Breast epithelium (tissue), 4 donors: ENCODE data around the gene CROCC2. TPM values are rescaled to one million over a fixed set of nuclear protein-coding genes. Genes with fewer than 3 reads are reported as not detected.

ENCODE experiments used
- DNase-seq, 2 donors: peaks; one replicate each; pipeline ENCODE4 v3.0.0-alpha.2; 2019; ENCODE audit warnings: low spot score in 2 of 2
- H3K27ac ChIP-seq, 2 donors: fragments of 200-600 bp; sonication (generic) in 1 of 2; one replicate each; pipeline ENCODE4 v1.5.1; 2016 to 2019; ENCODE audit warnings: mild to moderate bottlenecking in 1 of 2
- H3K27me3 ChIP-seq, 2 donors: fragments of 200-600 bp; sonication (generic) in 1 of 2; one replicate each; pipeline versions ENCODE4 v1.5.1 to v1.6.0; 2017 to 2019; ENCODE audit warnings: control low read depth in 1 of 2, mild to moderate bottlenecking in 1 of 2
- H3K36me3 ChIP-seq: fragments of 200-600 bp; one replicate; pipeline ENCODE4 v1.5.1; 2019
- H3K4me1 ChIP-seq, 2 donors: fragments of 200-600 bp; sonication (generic); one replicate each; pipeline ENCODE4 v1.5.1; 2016 to 2019; ENCODE audit warnings: control low read depth in 1 of 2
- H3K4me3 ChIP-seq, 3 donors: fragments of 200-600 bp; sonication (generic); 1 replicate in 2 of 3; 2 replicates in 1 of 3; pipeline ENCODE4 v1.5.1; 2016 to 2019; ENCODE audit warnings: mild to moderate bottlenecking in 3 of 3, moderate library complexity in 2 of 3
- H3K9me3 ChIP-seq, 2 donors: fragments of 200-600 bp; sonication (generic) in 1 of 2; one replicate each; pipeline ENCODE4 v1.5.1; 2016 to 2019; ENCODE audit warnings: control low read depth in 1 of 2
- CTCF ChIP-seq, 3 donors: fragments of 450-650 bp; IDR thresholded peaks; one replicate each; pipeline ENCODE4 v1.5.1; 2016 to 2017; ENCODE audit warnings: antibody characterized with exemption in 3 of 3, mild to moderate bottlenecking in 3 of 3, moderate library complexity in 3 of 3
- POLR2A ChIP-seq: fragments of 450-650 bp; IDR thresholded peaks from one replicate; pipeline ENCODE4 v1.6.1; 2016; ENCODE audit warnings: antibody characterized with exemption, mild to moderate bottlenecking, moderate library complexity
- POLR2AphosphoS5 ChIP-seq, 3 donors: sonication (generic); formaldehyde crosslinking; IDR thresholded peaks; one replicate each; pipeline ENCODE4 v1.6.1; 2017; ENCODE audit warnings: antibody characterized with exemption in 3 of 3
- intact Hi-C: fragments of 100-400 bp; cut with DNase I; formaldehyde crosslinking; loops from one replicate; pipeline ENCODE4 v1.15.1; 2023; ENCODE audit warnings: low total_unique reads
- total RNA-seq, 3 donors: library from RNA; depleted of rRNA; stranded (reverse); fragments of >200 nt; gene quantifications; one replicate each; pipeline ENCODE4 v1.1.0, GENCODE V29; 2016

CROCC2 gene
- total RNA-seq, 3 donors from 2014 or later = 0.33 TPM; not detected in 2

DNA sequence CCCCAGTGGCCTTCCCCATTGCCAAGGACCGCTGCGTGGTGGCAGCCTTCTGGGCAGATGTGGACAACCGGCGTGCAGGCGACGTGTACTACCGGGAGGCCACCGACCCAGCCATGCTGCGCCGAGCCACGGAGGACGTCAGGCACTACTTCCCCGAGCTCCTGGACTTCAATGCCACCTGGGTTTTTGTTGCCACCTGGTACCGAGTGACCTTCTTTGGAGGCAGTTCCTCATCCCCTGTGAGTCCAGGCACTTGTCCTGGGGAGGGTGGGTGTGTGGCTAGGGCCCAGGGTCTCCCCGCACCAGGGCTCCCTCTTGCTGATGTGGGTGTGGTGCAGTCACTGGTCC is 124.2 kb downstream of the CROCC2 start:
- peak in 1 of 2 donors; percentile 5 for DNase-seq
- intact Hi-C loops = no loop called here
- no peak overlapping the region for H3K27ac ChIP-seq
- peaks cover 7 to 21% of the 10 kb centered on the region in 2 donors for H3K9me3 ChIP-seq
- H3K27me3 ChIP-seq = no peaks in the 10 kb centered on the region
- no peak overlapping the region for H3K4me3 ChIP-seq
- H3K4me1 ChIP-seq = no peaks in the 10 kb centered on the region
- no peaks in the 10 kb centered on the region for H3K36me3 ChIP-seq
- no peak for TF ChIP-seq CTCF (IDR thresholded peaks at IDR 0.05)
- no peak for TF ChIP-seq POLR2AphosphoS5 (IDR thresholded peaks at IDR 0.05)
- no peak for TF ChIP-seq POLR2A

DNA sequence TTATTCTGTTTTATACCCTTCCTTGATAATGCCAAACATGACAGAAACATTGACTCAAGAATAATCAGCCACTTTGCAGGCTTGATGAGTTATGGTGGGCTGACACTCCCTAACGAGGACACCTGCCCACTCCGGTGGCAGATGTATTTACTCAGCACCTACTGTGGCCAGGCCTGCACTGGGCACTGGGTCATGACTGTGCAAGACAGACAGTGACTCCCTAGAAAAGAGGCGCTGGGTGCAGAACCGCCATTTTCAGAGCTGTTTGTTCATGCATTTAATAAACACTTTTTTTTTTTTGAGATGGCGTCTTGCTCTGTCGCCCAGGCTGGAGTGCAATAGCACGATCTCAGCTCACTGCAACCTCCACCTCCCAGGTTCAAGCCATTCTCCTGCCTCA is 124.7 kb downstream of the CROCC2 start:
- DNase-seq = peak in 1 of 2 donors; percentile 6
- no peaks in the 10 kb centered on the region for H3K36me3 ChIP-seq
- peaks cover 5 to 15% of the 10 kb centered on the region in 2 donors for H3K9me3 ChIP-seq
- H3K4me1 ChIP-seq = no peaks in the 10 kb centered on the region
- intact Hi-C loops = no loop called here
- TF ChIP-seq POLR2AphosphoS5 (IDR thresholded peaks at IDR 0.05) (no peak), CTCF (IDR thresholded peaks at IDR 0.05) (no peak), POLR2A (no peak)
- H3K27me3 ChIP-seq = no peaks in the 10 kb centered on the region
- H3K27ac ChIP-seq = no peak overlapping the region
- H3K4me3 ChIP-seq = no peak overlapping the region

DNA sequence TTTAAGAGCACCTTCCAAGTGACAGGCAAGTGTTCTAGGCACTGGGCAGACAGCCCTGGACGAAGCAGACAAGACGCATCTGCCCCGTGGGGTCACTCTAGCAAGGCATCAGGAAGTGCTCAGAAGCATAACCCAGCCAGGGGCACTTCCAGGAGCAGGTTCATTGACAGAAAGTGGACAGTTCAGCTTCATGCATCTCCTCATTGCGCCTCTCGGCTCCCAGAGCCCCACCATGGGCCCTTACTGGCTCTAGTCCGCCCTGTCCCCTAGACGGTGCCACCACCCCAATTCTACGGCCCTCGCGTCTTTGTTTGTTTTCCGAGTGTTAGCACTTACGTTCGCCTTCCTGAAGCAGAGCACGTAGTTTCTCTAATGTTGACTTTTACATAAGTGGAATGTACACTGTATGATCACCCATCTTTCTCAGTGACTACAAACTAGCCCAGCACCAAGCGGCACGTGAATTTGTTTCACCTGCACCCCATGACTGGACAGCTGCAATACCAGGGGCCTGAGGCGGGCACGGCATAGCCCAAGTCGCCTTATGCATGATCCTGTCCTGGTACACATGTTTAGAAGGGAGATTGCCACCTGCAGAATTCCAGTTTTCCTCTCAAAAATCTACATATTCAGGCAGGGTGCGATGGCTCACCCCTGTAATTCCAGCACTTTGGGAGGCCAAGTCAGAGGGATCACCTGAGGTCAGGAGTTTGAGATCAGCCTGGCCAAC is 125.5 kb downstream of the CROCC2 start:
- no peak for TF ChIP-seq POLR2AphosphoS5 (IDR thresholded peaks at IDR 0.05)
- Histone ChIP-seq H3K27me3 (no peaks in the 10 kb centered on the region), H3K4me3 (no peak overlapping the region), H3K4me1 (no peaks in the 10 kb centered on the region), H3K36me3 (no peaks in the 10 kb centered on the region), H3K27ac (no peak overlapping the region), H3K9me3 (peaks cover 0 to 8% of the 10 kb centered on the region in 2 donors)
- intact Hi-C loops = no loop called here
- peak in 1 of 2 donors; percentile 11 for DNase-seq

DNA sequence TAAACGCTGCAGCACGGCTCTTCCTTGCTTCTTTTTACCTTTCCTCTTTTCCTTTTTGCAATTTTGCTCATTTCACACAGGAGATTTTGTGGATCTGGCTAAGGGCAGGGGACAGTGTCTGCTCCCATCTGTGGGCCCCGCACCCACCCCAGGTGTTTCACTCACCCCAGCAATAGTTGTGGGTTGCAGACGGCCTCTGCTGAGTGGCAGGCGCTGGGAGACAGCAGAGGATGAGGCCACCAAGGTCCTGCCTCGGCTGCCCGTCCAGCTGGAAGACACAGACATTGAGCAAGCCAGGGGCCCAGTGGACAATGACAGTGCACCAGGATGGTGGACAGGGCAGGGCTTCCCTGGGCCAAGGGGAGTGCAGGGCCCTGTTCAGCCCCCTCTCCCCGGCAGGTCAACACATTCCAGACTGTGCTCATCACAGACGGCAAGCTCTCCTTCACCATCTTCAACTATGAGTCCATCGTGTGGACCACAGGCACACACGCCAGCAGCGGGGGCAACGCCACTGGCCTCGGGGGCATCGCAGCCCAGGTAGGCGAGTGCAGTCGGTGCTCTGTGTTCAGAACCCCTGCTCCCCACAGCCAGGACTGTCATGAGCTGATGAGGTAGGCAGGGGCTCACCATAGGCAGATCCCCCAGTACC is 127.3 kb downstream of the CROCC2 start:
- Histone ChIP-seq H3K36me3 (no peaks in the 10 kb centered on the region), H3K27me3 (no peaks in the 10 kb centered on the region), H3K4me3 (no peak overlapping the region), H3K4me1 (no peaks in the 10 kb centered on the region), H3K27ac (no peak overlapping the region), H3K9me3 (no peaks in the 10 kb centered on the region)
- TF ChIP-seq POLR2AphosphoS5 (IDR thresholded peaks at IDR 0.05) = no peak
- no peak for TF ChIP-seq POLR2A
- no peak for TF ChIP-seq CTCF (IDR thresholded peaks at IDR 0.05)
- intact Hi-C loops = no loop called here
- DNase-seq = peak in 1 of 2 donors; percentile 10

DNA sequence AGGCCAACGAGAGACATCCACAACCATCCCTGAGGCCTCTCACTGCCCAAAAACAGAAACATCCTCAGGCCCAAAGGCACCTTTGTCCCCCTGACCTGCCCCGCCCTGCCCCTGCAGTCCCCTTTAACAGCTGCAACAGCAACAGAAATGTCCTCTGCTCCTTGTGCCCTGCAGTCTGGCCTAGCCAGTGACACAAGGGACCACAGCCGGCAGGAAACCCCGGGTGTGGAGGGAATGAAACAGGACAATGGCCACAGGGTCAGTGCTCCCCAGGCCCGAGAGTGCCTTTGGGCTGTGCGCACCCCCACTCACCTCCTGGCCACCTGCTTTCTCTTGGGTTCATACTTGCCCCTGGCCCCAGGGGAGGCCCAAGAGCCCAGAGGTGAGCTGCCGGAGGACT is 127.9 kb downstream of the CROCC2 start:
- H3K4me1 ChIP-seq = no peaks in the 10 kb centered on the region
- DNase-seq = peak in 1 of 2 donors; percentile 1
- intact Hi-C loops = no loop called here
- TF ChIP-seq CTCF (IDR thresholded peaks at IDR 0.05) = no peak
- no peak for TF ChIP-seq POLR2A
- TF ChIP-seq POLR2AphosphoS5 (IDR thresholded peaks at IDR 0.05) = no peak
- no peaks in the 10 kb centered on the region for H3K9me3 ChIP-seq
- H3K4me3 ChIP-seq = no peak overlapping the region
- H3K27me3 ChIP-seq = no peaks in the 10 kb centered on the region
- no peaks in the 10 kb centered on the region for H3K36me3 ChIP-seq
- H3K27ac ChIP-seq = no peak overlapping the region
